Measurements from ENCODE around the gene HMGB1. TPM values are rescaled to one million over a fixed set of nuclear protein-coding genes. Genes with fewer than 3 reads are reported as not detected.

Gene HMGB1
- total RNA-seq, 1 donor from 2014 or later = 856 TPM

- no peak overlapping the region for H3K4me3 ChIP-seq (ENCODE audit: low read depth, low read length)
- DNase-seq (ENCODE audit: low read depth) = no peak
- no peak for TF ChIP-seq CTCF (conservative IDR thresholded peaks at IDR 0.05; ENCODE audit: low read depth, low read length)
Observed at GRCh38 chr13:30481241-30481760, 15.6 kb upstream of the HMGB1 start.

GRCh38 chr13:30480292-30480950, 14.7 kb upstream of the HMGB1 start:
- no peak overlapping the region for H3K4me3 ChIP-seq (ENCODE audit: low read depth, low read length)
- no peak for TF ChIP-seq CTCF (conservative IDR thresholded peaks at IDR 0.05; ENCODE audit: low read depth, low read length)
- DNase-seq (ENCODE audit: low read depth) = no peak

GRCh38 chr13:30479883-30480219, 14.1 kb upstream of the HMGB1 start:
- no peak overlapping the region for H3K4me3 ChIP-seq (ENCODE audit: low read depth, low read length)
- DNase-seq (ENCODE audit: low read depth) = no peak
- no peak for TF ChIP-seq CTCF (conservative IDR thresholded peaks at IDR 0.05; ENCODE audit: low read depth, low read length)

GRCh38 chr13:30479154-30479882, 13.6 kb upstream of the HMGB1 start:
- H3K4me3 ChIP-seq (ENCODE audit: low read depth, low read length) = no peak overlapping the region
- TF ChIP-seq CTCF (conservative IDR thresholded peaks at IDR 0.05; ENCODE audit: low read depth, low read length) = no peak
- no peak for DNase-seq (ENCODE audit: low read depth)

GRCh38 chr13:30477346-30478195, 11.8 kb upstream of the HMGB1 start:
- TF ChIP-seq CTCF (conservative IDR thresholded peaks at IDR 0.05; ENCODE audit: low read depth, low read length) = no peak
- DNase-seq (ENCODE audit: low read depth) = no peak
- H3K4me3 ChIP-seq (ENCODE audit: low read depth, low read length) = no peak overlapping the region

- DNase-seq (ENCODE audit: low read depth) = no peak
- H3K4me3 ChIP-seq (ENCODE audit: low read depth, low read length) = no peak overlapping the region
- no peak for TF ChIP-seq CTCF (conservative IDR thresholded peaks at IDR 0.05; ENCODE audit: low read depth, low read length)
Observed at GRCh38 chr13:30473675-30474074, 7.9 kb upstream of the HMGB1 start.

Data from epithelial cell of proximal tubule (primary cell).